Gastrocnemius medialis (tissue), 4 donors: ENCODE data around the gene WDR86. TPM values are rescaled to one million over a fixed set of nuclear protein-coding genes. Genes with fewer than 3 reads are reported as not detected.

Experiments
- ATAC-seq, 2 donors: fragments of 150-250 bp; one replicate each; pipeline ENCODE4 v1.9.1; 2016
- DNase-seq, 2 donors: peaks; one replicate each; pipeline ENCODE4 v3.0.0-alpha.2; 2019
- H3K27ac ChIP-seq, 4 donors: fragments of 200-600 bp; sonication (generic); 1 replicate in 1 of 4; 2 replicates in 3 of 4; pipeline ENCODE4 v1.5.1; 2016 to 2018; ENCODE audit warnings: mild to moderate bottlenecking in 2 of 4, moderate library complexity in 1 of 4
- H3K27me3 ChIP-seq, 3 donors: fragments of 200-600 bp; sonication (generic) in 2 of 3; 1 replicate in 1 of 3; 2 replicates in 2 of 3; pipeline versions ENCODE4 v1.5.1 to v1.6.0; 2016 to 2019; ENCODE audit warnings: mild to moderate bottlenecking in 1 of 3, moderate library complexity in 1 of 3
- H3K36me3 ChIP-seq, 2 donors: fragments of 200-600 bp; sonication (generic) in 1 of 2; one replicate each; pipeline ENCODE4 v1.5.1; 2017 to 2018
- H3K4me1 ChIP-seq, 2 donors: fragments of 200-600 bp; sonication (generic) in 1 of 2; one replicate each; pipeline ENCODE4 v1.5.1; 2016 to 2017; ENCODE audit warnings: mild to moderate bottlenecking in 2 of 2
- H3K4me3 ChIP-seq, 4 donors: fragments of 200-600 bp; sonication (generic) in 3 of 4; 1 replicate in 1 of 4; 2 replicates in 3 of 4; pipeline ENCODE4 v1.5.1; 2016 to 2019; ENCODE audit warnings: mild to moderate bottlenecking in 2 of 4
- H3K9me3 ChIP-seq, 3 donors: fragments of 200-600 bp; sonication (generic) in 2 of 3; 1 replicate in 1 of 3; 2 replicates in 2 of 3; pipeline ENCODE4 v1.5.1; 2016 to 2019
- POLR2A ChIP-seq, 2 donors: fragments of 450-650 bp; IDR thresholded peaks; one replicate each; pipeline ENCODE4 v1.6.1; 2017; ENCODE audit warnings: antibody characterized with exemption in 2 of 2, mild to moderate bottlenecking in 2 of 2, moderate library complexity in 2 of 2
- in situ Hi-C, 4 donors: fragments of 200-750 bp; cut with MboI; loops; one replicate each; pipeline versions ENCODE4 v1.15.0 to v1.8.0; 2017; ENCODE audit warnings: low sequenced_read_pairs in 4 of 4
- intact Hi-C: fragments of 100-400 bp; cut with DNase I; formaldehyde crosslinking; loops from one replicate; pipeline ENCODE4 v1.15.1; 2023; ENCODE audit warnings: low total_unique reads
- total RNA-seq, 4 donors: library from RNA; depleted of rRNA; stranded (reverse); fragments of >200 nt; gene quantifications; one replicate each; pipeline versions ENCODE4 v1.1.0 to v1.2.3, GENCODE V29; 2016
- TF ChIP-seq, protein P1 (sequence below), 5 experiments: fragments of 450-650 bp in 3 of 5; fragments of 200-600 bp in 2 of 5; sonication (generic) in 2 of 5; IDR thresholded peaks in 4 of 5; conservative IDR thresholded peaks in 1 of 5; 1 replicate in 4 of 5; 2 replicates in 1 of 5; pipeline ENCODE4 v1.5.1; 2016 to 2019; ENCODE audit warnings: antibody characterized with exemption in 5 of 5, mild to moderate bottlenecking in 3 of 5, moderate library complexity in 3 of 5

The WDR86 gene
- total RNA-seq, 4 donors from 2014 or later: 0.13 to 0.31 TPM; not detected in 2

DNA sequence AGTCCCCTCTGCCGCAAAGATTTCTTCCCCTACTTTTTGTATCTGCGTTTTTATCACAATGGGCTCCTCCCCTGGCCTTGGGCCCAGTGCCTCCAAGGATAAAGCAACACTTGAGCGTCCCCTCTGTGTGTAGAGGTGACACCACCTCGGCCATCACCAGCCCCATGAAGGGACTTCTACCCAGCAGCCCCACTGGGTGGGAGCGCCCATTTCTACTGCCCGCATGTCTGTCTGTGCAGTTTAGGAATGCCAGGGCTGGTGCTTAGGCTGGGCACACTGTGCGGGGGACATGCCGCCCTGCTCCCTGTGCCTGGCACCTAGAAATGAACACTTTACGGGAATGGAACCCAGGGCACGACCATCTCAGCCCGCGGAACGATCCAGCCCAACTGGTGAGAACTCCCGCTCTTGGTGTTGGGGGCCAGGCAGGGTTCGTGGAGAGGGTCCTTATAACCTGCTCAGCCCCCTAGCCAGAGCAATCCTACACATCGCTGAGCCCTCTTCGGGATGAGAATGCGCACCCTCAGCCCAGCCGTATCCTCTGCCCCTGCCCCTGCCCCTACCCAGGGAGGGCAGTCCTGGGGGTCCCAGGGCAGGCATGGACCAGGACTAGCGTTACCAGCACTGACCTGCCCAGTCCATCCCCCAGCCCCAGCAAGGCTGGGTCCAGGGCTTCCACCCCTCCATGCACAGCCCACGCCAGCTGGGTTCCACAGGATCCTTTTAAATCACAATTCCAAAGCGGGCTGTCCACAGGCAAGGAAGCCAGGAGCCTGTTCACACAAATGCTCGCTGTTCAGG lies 17.3 kb upstream of the WDR86 start:
- Histone ChIP-seq H3K9me3 (peaks cover 0 to 7% (median 0%) of the 10 kb centered on the region in 3 donors), H3K4me1 (no peaks in the 10 kb centered on the region), H3K27me3 (no peaks in the 10 kb centered on the region), H3K4me3 (no peak overlapping the region), H3K27ac (peak overlapping the region in 1 of 4 donors; percentile 47), H3K36me3 (no peaks in the 10 kb centered on the region)
- TF ChIP-seq, protein P1, sequence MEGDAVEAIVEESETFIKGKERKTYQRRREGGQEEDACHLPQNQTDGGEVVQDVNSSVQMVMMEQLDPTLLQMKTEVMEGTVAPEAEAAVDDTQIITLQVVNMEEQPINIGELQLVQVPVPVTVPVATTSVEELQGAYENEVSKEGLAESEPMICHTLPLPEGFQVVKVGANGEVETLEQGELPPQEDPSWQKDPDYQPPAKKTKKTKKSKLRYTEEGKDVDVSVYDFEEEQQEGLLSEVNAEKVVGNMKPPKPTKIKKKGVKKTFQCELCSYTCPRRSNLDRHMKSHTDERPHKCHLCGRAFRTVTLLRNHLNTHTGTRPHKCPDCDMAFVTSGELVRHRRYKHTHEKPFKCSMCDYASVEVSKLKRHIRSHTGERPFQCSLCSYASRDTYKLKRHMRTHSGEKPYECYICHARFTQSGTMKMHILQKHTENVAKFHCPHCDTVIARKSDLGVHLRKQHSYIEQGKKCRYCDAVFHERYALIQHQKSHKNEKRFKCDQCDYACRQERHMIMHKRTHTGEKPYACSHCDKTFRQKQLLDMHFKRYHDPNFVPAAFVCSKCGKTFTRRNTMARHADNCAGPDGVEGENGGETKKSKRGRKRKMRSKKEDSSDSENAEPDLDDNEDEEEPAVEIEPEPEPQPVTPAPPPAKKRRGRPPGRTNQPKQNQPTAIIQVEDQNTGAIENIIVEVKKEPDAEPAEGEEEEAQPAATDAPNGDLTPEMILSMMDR (IDR thresholded peaks at IDR 0.05 in 4 of 5, conservative IDR thresholded peaks at IDR 0.05 in 1 of 5): no peak
- TF ChIP-seq POLR2A (IDR thresholded peaks at IDR 0.05): no peak
- in situ Hi-C loops: no loop called here
- intact Hi-C loops: no loop called here
- ATAC-seq: no peak
- no peak for DNase-seq

DNA sequence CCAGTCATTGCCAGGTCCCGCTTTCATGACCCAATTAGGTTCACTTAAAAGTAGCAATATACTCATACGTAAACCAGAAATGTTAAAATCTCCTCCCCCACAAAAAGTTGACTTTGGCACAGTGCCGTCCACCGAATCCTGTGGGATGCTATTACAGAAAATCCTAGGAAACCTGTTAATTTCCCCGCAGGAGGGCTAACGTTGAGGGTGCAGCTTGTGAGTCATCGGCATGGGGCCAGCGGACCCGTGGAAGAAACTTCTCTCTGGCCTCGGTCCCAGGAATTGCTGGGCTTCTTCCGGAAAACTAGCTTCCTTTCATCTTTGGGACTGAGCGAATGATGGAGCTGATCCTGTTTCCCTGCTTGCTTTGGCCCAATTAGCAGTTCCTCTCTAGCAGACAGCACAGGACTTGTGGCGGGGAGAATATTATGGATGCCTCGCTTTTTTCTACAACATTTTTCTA lies 16.6 kb upstream of the WDR86 start:
- Histone ChIP-seq H3K36me3 (no peaks in the 10 kb centered on the region), H3K27ac (peak overlapping the region; percentile 39 to 61 (median 56)), H3K4me1 (no peaks in the 10 kb centered on the region), H3K27me3 (no peaks in the 10 kb centered on the region), H3K4me3 (no peak overlapping the region), H3K9me3 (peaks cover 0 to 11% (median 0%) of the 10 kb centered on the region in 3 donors)
- peak; percentile 41 to 43 for DNase-seq
- ATAC-seq: peak; percentile 51 to 61
- in situ Hi-C loops: no loop called here
- intact Hi-C loops: no loop called here
- TF ChIP-seq, protein P1 (IDR thresholded peaks at IDR 0.05 in 4 of 5, conservative IDR thresholded peaks at IDR 0.05 in 1 of 5): no peak
- no peak for TF ChIP-seq POLR2A (IDR thresholded peaks at IDR 0.05)

DNA sequence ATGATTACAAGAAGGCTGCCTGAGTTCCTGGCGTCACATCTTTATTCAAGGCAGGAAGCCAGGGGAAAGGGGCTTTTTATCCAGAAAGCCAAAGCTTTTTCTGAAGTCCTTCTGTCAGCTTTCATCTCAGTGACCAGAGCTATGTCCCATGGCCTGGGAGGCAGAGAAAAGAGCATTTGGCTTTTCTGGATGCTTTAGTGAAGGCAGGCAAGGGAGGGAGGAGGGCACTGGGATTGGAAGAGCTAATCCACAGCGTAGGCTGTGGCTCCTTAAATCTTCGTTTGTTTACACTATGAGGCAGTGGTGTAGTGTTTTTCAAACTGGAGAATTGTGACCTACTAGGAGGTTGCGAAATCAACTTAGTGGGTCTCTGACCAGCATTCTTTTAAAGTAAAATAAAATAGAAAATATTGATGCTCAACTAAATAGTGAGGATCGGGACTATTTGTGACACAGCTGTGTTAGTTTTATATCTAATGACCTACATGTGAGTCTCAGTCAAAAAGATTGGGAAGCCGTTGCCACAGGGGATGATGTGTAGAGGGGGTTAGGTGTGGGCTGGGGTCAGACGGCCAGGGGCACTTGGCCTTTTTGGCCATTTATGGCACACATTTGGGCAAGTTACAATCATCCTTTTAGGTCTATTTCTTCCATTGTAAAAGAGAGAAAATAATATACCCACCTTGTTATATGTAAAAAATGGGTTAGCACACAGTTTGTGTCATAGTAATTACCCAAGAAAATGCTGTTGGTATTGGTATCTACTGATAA lies 16.0 kb upstream of the WDR86 start:
- Histone ChIP-seq H3K27ac (peak overlapping the region; percentile 39 to 61 (median 56)), H3K4me1 (no peaks in the 10 kb centered on the region), H3K36me3 (no peaks in the 10 kb centered on the region), H3K9me3 (peaks cover 0 to 11% (median 0%) of the 10 kb centered on the region in 3 donors), H3K27me3 (no peaks in the 10 kb centered on the region), H3K4me3 (no peak overlapping the region)
- peak in 1 of 2 donors; percentile 8 for DNase-seq
- peak in 1 of 2 donors; percentile 49 for ATAC-seq
- intact Hi-C loops (no loop called here), in situ Hi-C loops (no loop called here)
- TF ChIP-seq, protein P1 (IDR thresholded peaks at IDR 0.05 in 4 of 5, conservative IDR thresholded peaks at IDR 0.05 in 1 of 5): no peak
- TF ChIP-seq POLR2A (IDR thresholded peaks at IDR 0.05): no peak

DNA sequence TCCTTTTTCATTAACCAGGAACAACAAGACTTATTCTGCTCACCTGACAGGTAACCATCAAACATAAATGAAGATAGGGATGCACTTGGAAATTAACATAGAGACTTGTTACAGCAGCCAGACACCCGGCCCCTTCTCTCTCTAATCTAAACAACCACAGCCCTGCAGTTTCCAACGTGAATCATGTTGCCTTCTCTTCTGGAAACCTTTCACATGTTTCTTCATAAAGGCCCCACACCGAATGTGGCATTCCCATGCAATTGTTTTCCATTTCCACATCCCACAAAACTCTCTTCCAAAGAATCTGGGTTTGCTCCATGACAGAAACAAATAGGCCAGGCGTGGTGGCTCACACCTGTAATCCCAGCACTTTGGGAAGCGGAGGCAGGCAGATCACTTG lies 15.0 kb upstream of the WDR86 start:
- H3K9me3 ChIP-seq: peaks cover 0 to 11% (median 0%) of the 10 kb centered on the region in 3 donors
- H3K27ac ChIP-seq: no peak overlapping the region
- H3K36me3 ChIP-seq: no peaks in the 10 kb centered on the region
- no peaks in the 10 kb centered on the region for H3K27me3 ChIP-seq
- ATAC-seq: no peak
- TF ChIP-seq, protein P1 (IDR thresholded peaks at IDR 0.05 in 4 of 5, conservative IDR thresholded peaks at IDR 0.05 in 1 of 5): no peak
- no peak for TF ChIP-seq POLR2A (IDR thresholded peaks at IDR 0.05)
- peak in 1 of 2 donors; percentile 2 for DNase-seq
- H3K4me1 ChIP-seq: no peaks in the 10 kb centered on the region
- intact Hi-C loops: no loop called here
- no peak overlapping the region for H3K4me3 ChIP-seq
- in situ Hi-C loops: no loop called here
